SK-N-SH treated with all-trans-retinoic acid at 6 μM for 48 hours (cell line): ENCODE measurements around the gene STK17B.
A peak's percentile ranks its signal among the peaks of the same experiment; 100 is the strongest.

Source experiments
- ATAC-seq: fragments of 200-7000 bp; cut with Tn5 transposase; 3 replicates; pipeline ENCODE4 v1.9.1; 2020; ENCODE audit warnings: mild to moderate bottlenecking, moderate library complexity
- ARNTL ChIP-seq: fragments of 450-650 bp; formaldehyde crosslinking; IDR thresholded peaks from 2 replicates; pipeline ENCODE4 v1.5.0; 2020; ENCODE audit warnings: low read depth, mild to moderate bottlenecking, moderate library complexity, borderline replicate concordance
- BACH2 ChIP-seq: fragments of 250-450 bp; sonication (Bioruptor Pico); IDR thresholded peaks from 2 replicates; pipeline ENCODE4 v1.9.0; 2021; ENCODE audit warnings: mild to moderate bottlenecking, borderline replicate concordance
- CSDC2 ChIP-seq: fragments of 250-450 bp; sonication (Bioruptor Pico); IDR thresholded peaks from 2 replicates; pipeline ENCODE4 v1.5.0; 2020; ENCODE audit warnings: mild to moderate bottlenecking, moderate library complexity
- CSRNP3 ChIP-seq: fragments of 250-450 bp; sonication (Bioruptor Pico); IDR thresholded peaks from 2 replicates; pipeline ENCODE4 v1.5.1; 2021; ENCODE audit warnings: mild to moderate bottlenecking, moderate library complexity
- ESRRG ChIP-seq: fragments of 250-450 bp; sonication (Bioruptor Pico); IDR thresholded peaks from 2 replicates; pipeline ENCODE4 v1.6.1; 2021; ENCODE audit warnings: mild to moderate bottlenecking
- GLIS3 ChIP-seq: fragments of 250-450 bp; sonication (Bioruptor Pico); IDR thresholded peaks from 2 replicates; pipeline ENCODE4 v1.5.0; 2020; ENCODE audit warnings: mild to moderate bottlenecking, moderate library complexity
- ISL1 ChIP-seq: fragments of 250-450 bp; sonication (Bioruptor Pico); IDR thresholded peaks from 2 replicates; pipeline ENCODE4 v2.1.2; 2022; ENCODE audit warnings: mild to moderate bottlenecking, moderate library complexity
- OSR1 ChIP-seq: fragments of 250-450 bp; sonication (Bioruptor Pico); IDR thresholded peaks from 2 replicates; pipeline ENCODE4 v1.8.0; 2022; ENCODE audit warnings: moderate library complexity, mild to moderate bottlenecking, inconsistent platforms
- POU6F1 ChIP-seq: fragments of 250-450 bp; sonication (Bioruptor Pico); IDR thresholded peaks from 2 replicates; pipeline ENCODE4 v1.8.0; 2021; ENCODE audit warnings: low read depth, mild to moderate bottlenecking, moderate library complexity, borderline replicate concordance
- PPARA ChIP-seq: fragments of 250-450 bp; sonication (Bioruptor Pico); IDR thresholded peaks from 2 replicates; pipeline ENCODE4 v1.5.0; 2020; ENCODE audit warnings: mild to moderate bottlenecking, borderline replicate concordance
- RARB ChIP-seq: fragments of 250-450 bp; sonication (Bioruptor Pico); IDR thresholded peaks from 2 replicates; pipeline ENCODE4 v1.8.0; 2021; ENCODE audit warnings: mild to moderate bottlenecking, moderate library complexity
- SNAI2 ChIP-seq: fragments of 250-450 bp; sonication (Bioruptor Pico); IDR thresholded peaks from 2 replicates; pipeline ENCODE4 v1.5.0; 2020; ENCODE audit warnings: mild to moderate bottlenecking, moderate library complexity
- TCF4 ChIP-seq: fragments of 250-450 bp; sonication (Bioruptor Pico); IDR thresholded peaks from 2 replicates; pipeline ENCODE4 v1.8.0; 2021; ENCODE audit warnings: mild to moderate bottlenecking, moderate library complexity, borderline replicate concordance
- TOX ChIP-seq: fragments of 250-450 bp; sonication (Bioruptor Pico); IDR thresholded peaks from 2 replicates; pipeline ENCODE4 v1.8.0; 2021; ENCODE audit warnings: mild to moderate bottlenecking, moderate library complexity, borderline replicate concordance
- ZC3H10 ChIP-seq: fragments of 250-450 bp; sonication (Bioruptor Pico); IDR thresholded peaks from 2 replicates; pipeline ENCODE4 v1.5.1; 2021; ENCODE audit warnings: mild to moderate bottlenecking, moderate library complexity
- ZFP3 ChIP-seq: fragments of 250-450 bp; sonication (Bioruptor Pico); IDR thresholded peaks from 2 replicates; pipeline ENCODE4 v1.5.0; 2020; ENCODE audit warnings: mild to moderate bottlenecking, moderate library complexity
- ZFP30 ChIP-seq: fragments of 450-650 bp; formaldehyde crosslinking; IDR thresholded peaks from 2 replicates; pipeline ENCODE4 v1.5.0; 2022; ENCODE audit warnings: mild to moderate bottlenecking, moderate library complexity
- ZNF565 ChIP-seq: fragments of 450-650 bp; formaldehyde crosslinking; conservative IDR thresholded peaks from 2 replicates; pipeline ENCODE4 v1.5.0; 2020; ENCODE audit warnings: low read depth, mild to moderate bottlenecking, moderate library complexity
- ZNF70 ChIP-seq: fragments of 450-650 bp; formaldehyde crosslinking; IDR thresholded peaks from 2 replicates; pipeline ENCODE4 v1.5.0; 2020; ENCODE audit warnings: mild to moderate bottlenecking, moderate library complexity
- ZNF8 ChIP-seq: fragments of 450-650 bp; formaldehyde crosslinking; IDR thresholded peaks from 2 replicates; pipeline ENCODE4 v1.5.0; 2020; ENCODE audit warnings: mild to moderate bottlenecking, moderate library complexity
- TF ChIP-seq, protein P1 (sequence below): fragments of 250-450 bp; sonication (Bioruptor Pico); IDR thresholded peaks from 2 replicates; pipeline ENCODE4 v1.5.0; 2020; ENCODE audit warnings: mild to moderate bottlenecking, moderate library complexity
- TF ChIP-seq, protein P2 (sequence below): fragments of 250-450 bp; sonication (Bioruptor Pico); IDR thresholded peaks from 2 replicates; pipeline ENCODE4 v1.8.0; 2020; ENCODE audit warnings: mild to moderate bottlenecking, moderate library complexity, borderline replicate concordance
- TF ChIP-seq, protein P3 (sequence below): fragments of 250-450 bp; sonication (Bioruptor Pico); IDR thresholded peaks from 2 replicates; pipeline ENCODE4 v1.5.1; 2020; ENCODE audit warnings: low read depth, mild to moderate bottlenecking, moderate library complexity

The STK17B gene

DNA sequence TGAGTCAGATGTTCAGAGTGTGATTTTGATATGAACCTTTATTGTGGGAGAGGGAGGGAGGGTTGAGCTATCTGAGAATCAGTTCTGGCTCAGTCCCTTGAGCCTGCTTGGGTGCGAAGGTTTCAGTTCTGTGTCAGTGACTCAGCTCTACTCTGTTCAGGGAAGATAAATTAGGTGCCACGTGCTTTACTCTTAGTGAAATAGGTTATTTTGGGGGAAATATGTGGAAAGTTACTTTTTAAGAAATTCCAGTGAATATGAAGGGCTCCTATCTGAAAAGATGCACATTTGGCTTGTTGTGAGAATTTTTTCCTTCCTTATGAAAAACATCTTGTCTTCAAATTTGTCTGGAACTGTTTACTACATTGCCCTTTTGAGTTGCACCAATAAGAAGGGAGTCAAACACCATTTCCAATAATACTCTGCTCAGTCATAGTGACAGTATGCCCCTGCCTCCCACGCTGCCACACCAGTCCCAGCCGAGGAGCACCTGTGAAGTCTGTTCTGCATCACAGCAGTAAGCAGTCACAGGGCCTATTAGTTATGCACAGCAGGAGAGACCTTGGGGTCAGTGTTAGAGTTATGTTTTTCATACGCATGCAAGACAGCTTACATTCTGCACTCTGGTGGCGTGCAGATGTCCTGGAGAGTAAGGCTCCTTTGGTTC is 69.9 kb downstream of the STK17B start:
- TF ChIP-seq ESRRG (CRISPR knock-in tag) (no peak), GLIS3 (CRISPR knock-in tag) (no peak), ZFP3 (CRISPR knock-in tag) (no peak), ZC3H10 (CRISPR knock-in tag) (no peak), ZNF8 (CRISPR knock-in tag) (no peak), BACH2 (CRISPR knock-in tag) (no peak), TOX (CRISPR knock-in tag) (no peak), ISL1 (CRISPR knock-in tag) (no peak), PPARA (CRISPR knock-in tag) (no peak), TCF4 (no peak), RARB (CRISPR knock-in tag) (no peak), SNAI2 (CRISPR knock-in tag) (no peak), ZFP30 (CRISPR knock-in tag) (no peak)
- TF ChIP-seq, protein P1, sequence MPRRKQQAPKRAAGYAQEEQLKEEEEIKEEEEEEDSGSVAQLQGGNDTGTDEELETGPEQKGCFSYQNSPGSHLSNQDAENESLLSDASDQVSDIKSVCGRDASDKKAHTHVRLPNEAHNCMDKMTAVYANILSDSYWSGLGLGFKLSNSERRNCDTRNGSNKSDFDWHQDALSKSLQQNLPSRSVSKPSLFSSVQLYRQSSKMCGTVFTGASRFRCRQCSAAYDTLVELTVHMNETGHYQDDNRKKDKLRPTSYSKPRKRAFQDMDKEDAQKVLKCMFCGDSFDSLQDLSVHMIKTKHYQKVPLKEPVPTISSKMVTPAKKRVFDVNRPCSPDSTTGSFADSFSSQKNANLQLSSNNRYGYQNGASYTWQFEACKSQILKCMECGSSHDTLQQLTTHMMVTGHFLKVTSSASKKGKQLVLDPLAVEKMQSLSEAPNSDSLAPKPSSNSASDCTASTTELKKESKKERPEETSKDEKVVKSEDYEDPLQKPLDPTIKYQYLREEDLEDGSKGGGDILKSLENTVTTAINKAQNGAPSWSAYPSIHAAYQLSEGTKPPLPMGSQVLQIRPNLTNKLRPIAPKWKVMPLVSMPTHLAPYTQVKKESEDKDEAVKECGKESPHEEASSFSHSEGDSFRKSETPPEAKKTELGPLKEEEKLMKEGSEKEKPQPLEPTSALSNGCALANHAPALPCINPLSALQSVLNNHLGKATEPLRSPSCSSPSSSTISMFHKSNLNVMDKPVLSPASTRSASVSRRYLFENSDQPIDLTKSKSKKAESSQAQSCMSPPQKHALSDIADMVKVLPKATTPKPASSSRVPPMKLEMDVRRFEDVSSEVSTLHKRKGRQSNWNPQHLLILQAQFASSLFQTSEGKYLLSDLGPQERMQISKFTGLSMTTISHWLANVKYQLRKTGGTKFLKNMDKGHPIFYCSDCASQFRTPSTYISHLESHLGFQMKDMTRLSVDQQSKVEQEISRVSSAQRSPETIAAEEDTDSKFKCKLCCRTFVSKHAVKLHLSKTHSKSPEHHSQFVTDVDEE (CRISPR knock-in tag), result no peak
- TF ChIP-seq, protein P2, sequence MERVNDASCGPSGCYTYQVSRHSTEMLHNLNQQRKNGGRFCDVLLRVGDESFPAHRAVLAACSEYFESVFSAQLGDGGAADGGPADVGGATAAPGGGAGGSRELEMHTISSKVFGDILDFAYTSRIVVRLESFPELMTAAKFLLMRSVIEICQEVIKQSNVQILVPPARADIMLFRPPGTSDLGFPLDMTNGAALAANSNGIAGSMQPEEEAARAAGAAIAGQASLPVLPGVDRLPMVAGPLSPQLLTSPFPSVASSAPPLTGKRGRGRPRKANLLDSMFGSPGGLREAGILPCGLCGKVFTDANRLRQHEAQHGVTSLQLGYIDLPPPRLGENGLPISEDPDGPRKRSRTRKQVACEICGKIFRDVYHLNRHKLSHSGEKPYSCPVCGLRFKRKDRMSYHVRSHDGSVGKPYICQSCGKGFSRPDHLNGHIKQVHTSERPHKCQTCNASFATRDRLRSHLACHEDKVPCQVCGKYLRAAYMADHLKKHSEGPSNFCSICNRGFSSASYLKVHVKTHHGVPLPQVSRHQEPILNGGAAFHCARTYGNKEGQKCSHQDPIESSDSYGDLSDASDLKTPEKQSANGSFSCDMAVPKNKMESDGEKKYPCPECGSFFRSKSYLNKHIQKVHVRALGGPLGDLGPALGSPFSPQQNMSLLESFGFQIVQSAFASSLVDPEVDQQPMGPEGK (CRISPR knock-in tag), result no peak
- ATAC-seq, result peak; percentile 59

DNA sequence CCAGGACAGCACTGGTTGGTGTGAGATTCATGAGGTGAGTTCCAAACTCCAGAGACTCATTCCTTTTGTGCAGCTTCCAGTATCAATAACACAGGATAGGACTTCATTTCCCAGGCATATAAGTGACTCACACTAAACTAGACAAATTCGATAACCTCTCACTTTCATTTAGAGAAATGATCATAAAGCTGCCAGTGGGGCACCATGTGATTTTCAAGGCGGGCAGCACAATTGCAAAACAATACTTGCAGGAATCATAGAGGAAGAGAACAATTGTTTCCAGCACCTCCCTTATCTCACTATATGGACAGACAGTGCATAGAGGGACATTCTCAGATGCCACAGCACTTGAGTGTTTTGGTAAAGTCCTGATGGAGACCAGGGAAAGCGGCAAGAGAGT is 71.5 kb downstream of the STK17B start:
- TF ChIP-seq ISL1 (CRISPR knock-in tag), result no peak
- TF ChIP-seq, protein P2 (CRISPR knock-in tag), result no peak
- TF ChIP-seq, protein P3, sequence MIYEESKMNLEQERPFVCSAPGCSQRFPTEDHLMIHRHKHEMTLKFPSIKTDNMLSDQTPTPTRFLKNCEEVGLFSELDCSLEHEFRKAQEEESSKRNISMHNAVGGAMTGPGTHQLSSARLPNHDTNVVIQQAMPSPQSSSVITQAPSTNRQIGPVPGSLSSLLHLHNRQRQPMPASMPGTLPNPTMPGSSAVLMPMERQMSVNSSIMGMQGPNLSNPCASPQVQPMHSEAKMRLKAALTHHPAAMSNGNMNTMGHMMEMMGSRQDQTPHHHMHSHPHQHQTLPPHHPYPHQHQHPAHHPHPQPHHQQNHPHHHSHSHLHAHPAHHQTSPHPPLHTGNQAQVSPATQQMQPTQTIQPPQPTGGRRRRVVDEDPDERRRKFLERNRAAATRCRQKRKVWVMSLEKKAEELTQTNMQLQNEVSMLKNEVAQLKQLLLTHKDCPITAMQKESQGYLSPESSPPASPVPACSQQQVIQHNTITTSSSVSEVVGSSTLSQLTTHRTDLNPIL (CRISPR knock-in tag), result no peak
- no peak for TF ChIP-seq CSDC2 (CRISPR knock-in tag)
- no peak for TF ChIP-seq ZFP3 (CRISPR knock-in tag)
- TF ChIP-seq ZFP30 (CRISPR knock-in tag), result no peak
- TF ChIP-seq CSRNP3 (CRISPR knock-in tag), result no peak
- TF ChIP-seq ZNF70, result no peak
- TF ChIP-seq ZC3H10 (CRISPR knock-in tag), result no peak
- no peak for TF ChIP-seq ESRRG (CRISPR knock-in tag)
- no peak for TF ChIP-seq GLIS3 (CRISPR knock-in tag)
- no peak for TF ChIP-seq POU6F1 (CRISPR knock-in tag)
- TF ChIP-seq ZNF8 (CRISPR knock-in tag), result no peak
- TF ChIP-seq ZNF565, result no peak
- no peak for TF ChIP-seq BACH2 (CRISPR knock-in tag)
- TF ChIP-seq OSR1 (CRISPR knock-in tag), result no peak
- TF ChIP-seq SNAI2 (CRISPR knock-in tag), result no peak
- no peak for TF ChIP-seq RARB (CRISPR knock-in tag)
- TF ChIP-seq ARNTL (CRISPR knock-in tag), result no peak
- ATAC-seq, result no peak
